CD4-positive, alpha-beta T cell treated with Interleukin-12 subunit alpha and Interleukin-12 subunit beta, for 1 hour (primary cell): ENCODE data around the gene PTPRCAP.

ENCODE experiments used
- DNase-seq: peaks from one replicate; pipeline ENCODE4 v3.0.0-alpha.2; 2020

Gene PTPRCAP

DNA sequence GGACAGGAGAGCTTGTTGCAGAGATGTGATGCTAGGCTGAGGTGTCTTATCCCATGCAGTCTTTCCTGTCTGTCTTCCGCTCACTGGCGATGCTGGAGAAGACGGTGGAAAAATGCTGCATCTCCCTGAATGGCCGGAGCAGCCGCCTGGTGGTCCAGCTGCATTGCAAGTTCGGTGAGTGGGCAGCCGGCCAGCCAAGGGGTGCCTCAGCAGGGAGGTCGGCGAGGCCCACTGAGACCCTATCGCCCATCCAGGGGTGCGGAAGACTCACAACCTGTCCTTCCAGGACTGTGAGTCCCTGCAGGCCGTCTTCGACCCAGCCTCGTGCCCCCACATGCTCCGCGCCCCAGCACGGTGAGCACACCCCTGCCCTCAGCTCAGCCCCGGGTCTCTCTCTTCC, 44.0 kb downstream of the PTPRCAP start:
- DNase-seq, result no peak

DNA sequence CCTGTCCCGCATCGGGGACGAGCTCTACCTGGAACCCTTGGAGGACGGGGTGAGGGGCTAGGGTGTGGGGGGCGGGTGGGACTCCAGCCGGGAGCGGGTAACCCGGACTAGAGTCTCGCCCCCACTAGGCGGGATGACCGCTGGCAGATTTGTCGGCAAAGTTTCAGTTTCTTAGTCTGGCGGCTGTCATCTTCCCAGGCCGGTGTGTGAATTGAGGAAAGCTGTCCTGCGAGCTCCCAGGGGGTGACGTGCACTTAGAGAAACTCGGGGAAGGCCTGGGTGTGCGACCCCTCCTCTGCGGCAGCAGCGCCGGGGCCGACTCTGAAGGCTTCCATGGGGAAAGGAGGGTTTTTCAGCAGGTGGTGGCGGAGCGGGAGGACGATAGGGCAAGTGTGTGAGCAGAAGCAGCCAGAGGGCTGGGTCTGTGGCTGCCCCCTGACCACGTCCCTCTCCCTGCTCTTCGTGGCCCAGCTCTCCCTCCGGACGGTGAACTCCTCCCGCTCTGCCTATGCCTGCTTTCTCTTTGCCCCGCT, 45.2 kb downstream of the PTPRCAP start:
- no peak for DNase-seq

DNA sequence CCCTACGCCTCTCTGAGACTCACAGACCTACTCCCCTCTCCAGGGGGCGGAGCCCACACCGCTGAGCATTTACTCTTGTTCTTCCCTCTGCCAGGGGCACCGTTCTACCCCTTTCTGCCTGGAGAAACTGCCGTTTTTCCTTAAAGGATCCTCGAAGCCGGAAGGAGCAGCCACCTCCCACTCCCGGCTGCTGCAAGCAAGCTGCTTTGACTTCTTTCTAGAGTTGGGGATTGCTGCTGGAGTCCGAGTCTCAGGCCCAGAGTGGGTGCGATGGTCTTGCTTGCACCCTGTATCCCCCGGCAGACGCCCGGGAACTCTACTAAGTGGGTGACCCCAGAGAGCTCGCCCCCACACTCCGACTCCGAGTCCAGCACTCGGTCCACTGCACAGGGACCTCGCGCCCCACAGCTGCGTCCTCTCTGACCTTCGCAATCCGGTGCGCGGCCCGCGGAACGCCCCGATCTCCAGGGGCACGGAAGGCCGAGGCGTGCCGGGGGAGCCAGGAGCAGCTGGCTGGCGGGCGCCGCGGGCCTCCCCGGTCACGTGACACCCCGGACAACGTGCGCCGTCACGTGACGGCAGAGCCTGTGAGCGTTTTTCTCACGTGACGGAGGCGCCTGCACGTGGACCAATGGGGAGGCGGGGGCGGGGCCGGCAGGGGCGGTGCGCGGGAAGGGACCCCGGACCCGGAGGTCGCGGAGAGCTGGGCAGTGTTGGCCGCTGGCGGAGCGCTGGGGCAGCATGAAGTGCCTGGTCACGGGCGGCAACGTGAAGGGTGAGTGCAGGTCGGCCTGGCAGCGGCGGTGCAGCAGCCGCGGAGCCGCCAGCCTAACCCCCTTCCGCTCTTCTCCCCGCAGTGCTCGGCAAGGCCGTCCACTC, 45.9 kb downstream of the PTPRCAP start, which contains the start of gene RAD9A:
RAD9A (plus strand) TSS at position 683 of the 879 bp plus-strand sequence; CDS start at position 742, 59 bp downstream.
- peak; percentile 92 for DNase-seq

DNA sequence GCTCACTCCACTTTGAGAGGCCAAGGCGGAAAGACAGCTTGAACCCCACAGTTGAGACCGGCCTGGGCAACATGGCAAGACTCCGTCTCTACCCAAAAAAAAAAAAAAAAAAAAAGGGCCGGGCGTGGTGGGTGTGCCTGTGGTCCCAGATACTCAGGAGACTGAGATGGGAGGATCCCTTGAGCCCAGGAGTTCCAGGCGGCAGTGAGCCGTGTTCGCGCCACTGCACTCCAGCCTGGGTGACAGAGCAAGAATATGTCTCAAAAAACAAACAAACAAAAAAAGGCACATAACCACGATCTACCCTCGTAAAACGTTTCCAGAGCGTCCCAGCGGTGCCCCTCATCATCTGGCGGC, 46.6 kb downstream of the PTPRCAP start:
- no peak for DNase-seq

DNA sequence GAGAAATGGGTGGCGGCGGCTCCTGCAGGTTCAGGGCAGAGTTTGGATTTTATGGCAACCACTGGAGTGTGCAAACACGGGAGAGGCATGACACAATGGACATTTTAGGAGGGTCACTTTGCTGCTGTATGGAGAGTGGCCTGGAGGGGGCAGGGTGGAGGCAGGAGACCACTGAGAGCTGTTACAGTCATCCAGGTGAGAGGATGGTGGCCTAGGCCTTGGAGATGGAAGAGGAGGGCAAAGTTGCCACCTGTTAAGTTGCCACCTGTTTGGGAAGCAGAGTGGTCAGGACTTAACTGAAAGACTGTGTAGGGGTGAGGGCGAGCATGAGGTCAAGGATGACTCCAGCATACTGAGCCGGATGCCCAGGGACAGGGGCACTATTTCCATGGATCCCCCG, 48.0 kb downstream of the PTPRCAP start:
- peak; percentile 68 for DNase-seq

DNA sequence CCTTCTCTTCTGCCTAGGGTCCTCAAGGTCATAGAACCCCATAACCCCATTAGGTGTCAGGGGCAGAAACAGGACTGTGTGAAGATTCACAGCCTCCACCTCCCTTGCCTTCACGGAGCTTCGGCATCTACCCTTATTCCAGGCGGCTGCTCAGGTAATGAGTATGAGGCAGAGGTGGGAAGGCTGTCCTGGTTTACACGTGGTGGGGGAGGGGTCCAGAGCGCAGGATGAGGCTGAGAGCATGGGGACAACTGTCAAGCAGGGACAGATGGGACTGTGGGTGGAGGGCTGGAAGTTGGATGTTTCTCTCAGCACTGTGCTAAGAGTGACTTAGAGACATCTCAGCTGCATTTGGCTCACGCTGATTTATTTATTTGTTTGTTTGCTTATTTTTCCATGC, 50.0 kb downstream of the PTPRCAP start:
- DNase-seq, result no peak

DNA sequence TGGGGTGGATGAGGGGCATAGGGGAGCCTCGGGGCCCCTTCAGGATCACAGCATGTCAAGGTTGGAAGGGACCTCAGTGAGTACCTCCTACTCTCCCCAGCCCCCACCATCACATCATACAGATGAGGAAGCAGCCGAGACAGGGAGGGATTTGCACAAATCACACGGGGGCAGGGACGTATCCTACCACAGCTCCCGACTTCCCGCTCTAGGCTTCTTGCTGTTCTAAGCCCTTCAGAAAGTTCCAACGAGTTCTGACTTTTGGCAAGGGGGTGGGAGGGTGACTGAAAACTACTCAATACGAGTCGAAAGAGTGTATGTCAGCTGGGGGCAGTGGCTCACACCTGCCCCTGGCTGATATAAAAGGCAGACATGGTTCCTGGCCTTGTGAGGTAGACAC, 50.4 kb downstream of the PTPRCAP start:
- no peak for DNase-seq
